Stimulated activated CD8-positive, alpha-beta memory T cell treated with anti-CD3 and anti-CD28 coated beads, Interleukin-4, amount 100 ng/mL, for 24 hours (primary cell): ENCODE measurements around the gene ENAH.

Source experiments
- DNase-seq: peaks from one replicate; pipeline ENCODE4 v3.0.0-alpha.2; 2020; ENCODE audit warnings: low read depth

The ENAH gene

GRCh38 chr1:225471453-225472301, 181.2 kb downstream of the ENAH start:
- DNase-seq: no peak

- no peak for DNase-seq
These were observed 181.8 kb downstream of the ENAH start for GRCh38 chr1:225471109-225471452.

- no peak for DNase-seq
These were observed 182.5 kb downstream of the ENAH start for GRCh38 chr1:225470211-225471108.

- no peak for DNase-seq
These were observed 183.9 kb downstream of the ENAH start for GRCh38 chr1:225469051-225469450.

GRCh38 chr1:225468270-225469020, 184.5 kb downstream of the ENAH start:
- no peak for DNase-seq

GRCh38 chr1:225467193-225468020, 185.5 kb downstream of the ENAH start:
- DNase-seq: peak; percentile 72

- no peak for DNase-seq
These were observed 186.1 kb downstream of the ENAH start for GRCh38 chr1:225466848-225467192.

- no peak for DNase-seq
These were observed 187.0 kb downstream of the ENAH start for GRCh38 chr1:225465793-225466517.

GRCh38 chr1:225464851-225465792, 187.8 kb downstream of the ENAH start:
- DNase-seq: no peak

GRCh38 chr1:225462714-225463574, 190.0 kb downstream of the ENAH start:
- DNase-seq: no peak

GRCh38 chr1:225462429-225462713, 190.6 kb downstream of the ENAH start:
- no peak for DNase-seq

- no peak for DNase-seq
These were observed 191.1 kb downstream of the ENAH start for GRCh38 chr1:225461533-225462428.

GRCh38 chr1:225460737-225461532, 192.0 kb downstream of the ENAH start:
- peak; percentile 53 for DNase-seq

- no peak for DNase-seq
These were observed 192.7 kb downstream of the ENAH start for GRCh38 chr1:225460021-225460736.

- no peak for DNase-seq
These were observed 194.7 kb downstream of the ENAH start for GRCh38 chr1:225458222-225458631.

- peak; percentile 82 for DNase-seq
These were observed 198.2 kb downstream of the ENAH start for GRCh38 chr1:225454733-225455132.
